Limb (tissue), 2 donors: ENCODE data around the gene PTPN14.

Experiments
- DNase-seq, 2 donors: peaks; one replicate each; pipeline ENCODE4 v3.0.0-alpha.2; 2016; ENCODE audit errors: extremely low spot score in 2 of 2

The PTPN14 gene

DNA sequence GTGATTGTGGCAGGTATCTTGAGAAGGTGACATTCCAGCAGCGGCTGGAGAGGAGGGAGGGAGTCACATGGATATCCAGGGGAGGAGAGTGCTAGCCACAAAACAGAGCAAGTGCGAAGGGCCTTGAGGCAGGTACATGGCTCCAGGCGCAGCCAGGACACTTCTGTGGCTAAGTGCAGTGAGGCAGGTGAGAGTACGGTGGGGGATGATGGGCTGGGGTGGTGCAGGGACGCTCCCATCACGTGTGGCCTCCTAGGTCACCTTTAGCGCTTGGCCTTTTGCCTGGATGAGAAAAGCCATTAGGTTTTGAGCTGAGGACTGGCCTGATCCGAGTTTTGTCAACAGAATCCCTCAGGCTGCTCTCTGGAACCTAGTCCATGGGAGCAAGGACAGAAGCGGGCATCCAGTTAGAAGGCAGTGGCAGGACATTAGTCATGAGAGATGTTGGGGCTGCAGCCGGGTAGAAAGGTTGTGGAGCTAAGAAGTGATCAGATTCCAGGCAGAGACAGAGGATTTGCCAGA is 238.8 kb downstream of the PTPN14 start:
- DNase-seq, result no peak

DNA sequence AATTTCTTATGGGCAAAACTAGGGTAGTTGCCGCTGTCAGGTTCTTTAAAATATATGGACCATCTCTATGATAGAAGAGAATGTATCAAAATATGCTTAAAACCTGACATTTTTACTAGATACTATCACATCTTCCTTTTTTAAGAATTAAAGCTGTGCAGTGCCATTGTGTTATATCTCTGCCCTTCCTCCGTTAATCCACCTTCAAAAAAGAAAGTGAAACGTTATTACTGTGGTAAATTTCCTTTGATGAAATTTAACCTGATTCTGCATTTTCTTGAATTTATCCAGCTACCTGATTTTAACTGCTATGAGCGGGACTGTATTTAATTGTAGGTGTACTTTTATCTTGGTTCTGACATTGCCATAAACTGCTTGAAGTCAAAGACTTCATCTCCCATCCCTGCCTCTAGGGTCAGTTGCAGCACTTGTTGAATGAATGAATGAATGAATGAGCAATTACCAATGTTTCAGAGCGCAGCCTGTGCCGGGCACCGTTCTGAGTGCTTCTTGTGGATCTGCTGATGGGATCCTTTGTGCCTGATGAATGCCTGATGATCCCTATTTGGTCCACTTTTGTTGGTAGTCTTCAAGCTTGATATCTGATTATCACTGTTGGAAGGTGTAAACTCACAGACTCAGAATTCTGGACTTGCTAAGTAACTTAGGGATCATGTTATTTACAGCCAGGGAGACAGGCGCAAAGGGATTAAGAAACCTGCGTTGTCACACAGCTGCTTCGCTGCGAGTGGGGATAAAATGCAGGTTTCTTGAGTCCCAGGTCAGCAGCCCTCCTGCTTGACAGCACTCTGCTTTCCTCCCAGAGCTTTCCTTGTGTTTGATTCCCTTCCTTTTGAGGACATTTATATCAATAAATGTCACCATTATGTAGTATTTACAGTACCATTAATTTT is 240.4 kb downstream of the PTPN14 start:
- no peak for DNase-seq

DNA sequence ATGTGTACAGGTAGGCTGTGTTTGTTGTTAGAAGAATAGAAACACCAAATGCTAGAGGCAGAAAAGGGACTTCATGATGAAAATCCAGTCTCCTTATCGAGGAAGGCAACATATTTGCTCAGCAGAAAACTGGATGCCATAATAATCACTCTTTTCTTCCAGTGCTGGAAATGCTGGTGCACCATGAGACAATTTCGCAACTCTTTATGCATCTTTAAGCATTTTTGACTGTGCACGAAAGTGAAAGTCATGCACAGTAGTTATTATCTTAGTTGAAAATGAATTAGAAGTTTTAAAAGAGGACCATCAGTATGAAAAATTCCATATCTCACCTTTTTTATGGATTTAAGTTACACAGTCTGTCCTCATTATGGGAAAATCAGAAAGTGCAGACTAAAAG is 241.4 kb downstream of the PTPN14 start:
- no peak for DNase-seq

DNA sequence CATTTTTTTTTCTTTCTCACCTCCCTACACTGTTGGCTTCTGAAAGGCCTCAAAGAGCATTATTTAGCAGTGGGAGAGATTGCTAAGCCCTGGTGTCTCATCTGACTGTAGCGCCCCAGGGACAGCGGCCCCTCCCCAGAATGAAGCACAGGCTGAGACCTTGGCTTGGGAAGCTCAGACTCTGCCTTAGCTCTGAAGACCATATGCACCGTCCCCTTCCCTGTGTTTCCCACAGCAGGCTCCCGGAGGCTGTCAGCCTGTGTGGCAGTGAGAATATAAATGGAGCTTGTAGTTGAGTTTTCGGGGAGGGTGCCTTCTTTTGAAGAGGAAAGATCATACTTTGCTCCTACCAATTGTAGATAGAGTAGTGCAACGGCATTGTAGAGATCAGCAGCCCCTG is 245.1 kb downstream of the PTPN14 start:
- no peak for DNase-seq

DNA sequence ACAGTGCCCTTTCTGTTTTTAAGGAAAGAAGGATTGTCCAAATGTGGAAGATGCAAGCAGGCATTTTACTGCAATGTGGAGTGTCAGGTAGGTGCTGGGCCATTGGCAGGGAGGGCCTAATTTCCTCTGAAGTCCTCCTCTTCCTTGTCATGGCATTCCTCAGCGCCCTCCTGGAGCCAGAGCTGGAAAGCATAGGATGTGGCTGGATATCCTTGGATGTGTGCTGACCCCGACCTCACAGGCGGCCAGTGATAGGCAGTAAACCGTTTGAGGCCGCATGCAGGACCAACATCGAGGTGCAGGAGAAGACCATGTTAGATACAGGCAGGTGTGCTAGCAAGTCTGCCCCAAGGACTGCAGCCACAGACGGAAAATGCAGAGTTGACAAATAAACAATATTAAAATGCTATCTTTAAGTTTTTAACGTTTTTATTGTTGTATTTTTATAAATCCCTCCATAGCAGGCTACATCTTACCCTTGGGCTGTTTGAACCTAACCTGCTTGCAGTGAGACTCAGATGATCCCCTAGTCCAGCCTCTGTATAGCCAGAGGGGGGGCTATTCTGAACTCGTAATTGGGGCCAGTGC is 246.1 kb downstream of the PTPN14 start:
- DNase-seq, result no peak

DNA sequence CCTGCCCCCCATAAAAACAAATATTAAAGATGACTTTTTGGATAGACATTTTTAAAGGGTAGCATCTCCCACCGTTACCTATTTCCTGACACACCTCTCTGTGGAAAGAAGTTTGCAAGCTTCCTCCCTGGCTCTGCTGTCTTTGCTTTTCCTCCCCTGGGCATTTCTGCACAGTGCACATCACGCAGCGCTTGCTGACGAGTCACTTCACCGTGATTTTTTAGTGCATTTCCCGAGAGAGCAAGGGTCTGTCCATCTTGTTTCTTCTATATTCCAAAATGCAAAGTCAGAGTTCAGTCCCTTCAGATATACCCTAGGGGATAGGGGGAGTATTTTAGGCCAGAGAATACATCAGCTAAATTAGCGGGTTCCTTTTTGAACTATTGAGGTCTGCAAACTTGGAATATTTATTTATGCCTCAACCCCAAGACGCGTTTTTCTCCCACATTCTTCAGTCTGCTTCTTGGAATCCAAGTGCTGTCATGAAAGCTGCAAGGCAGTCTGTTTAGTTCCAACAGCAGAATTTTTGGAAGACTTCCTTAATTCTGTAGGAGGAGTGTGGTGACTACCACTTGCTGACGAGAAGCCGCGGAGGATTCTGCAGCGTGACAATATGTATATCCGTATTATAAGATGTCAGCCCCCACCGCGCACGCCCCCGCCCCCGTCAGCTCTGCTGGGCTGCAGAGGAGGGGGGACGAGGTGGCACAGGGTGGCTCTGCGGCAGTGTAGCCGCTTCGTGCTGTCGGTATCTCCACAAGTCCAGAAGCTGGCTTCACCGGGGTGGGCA is 248.1 kb downstream of the PTPN14 start:
- no peak for DNase-seq

DNA sequence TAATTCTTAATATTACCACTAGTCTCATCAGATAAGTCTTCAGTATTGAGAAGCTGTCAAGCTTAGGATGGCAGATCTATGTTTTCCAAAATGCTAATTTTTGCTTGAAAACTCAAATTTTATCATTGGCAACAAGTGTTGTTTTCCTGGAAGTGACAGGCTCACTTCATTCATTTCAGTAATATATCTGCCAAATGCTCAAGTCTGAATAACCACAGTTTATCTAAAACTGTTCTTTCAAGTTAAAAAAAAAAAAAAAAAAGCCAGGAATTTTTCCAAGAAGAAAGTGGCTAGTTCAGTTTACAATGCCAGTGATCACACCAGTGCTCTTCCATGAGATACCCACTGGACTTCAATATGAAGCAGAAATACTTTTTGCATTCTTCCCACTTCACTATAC is 249.9 kb downstream of the PTPN14 start:
- DNase-seq, result no peak

DNA sequence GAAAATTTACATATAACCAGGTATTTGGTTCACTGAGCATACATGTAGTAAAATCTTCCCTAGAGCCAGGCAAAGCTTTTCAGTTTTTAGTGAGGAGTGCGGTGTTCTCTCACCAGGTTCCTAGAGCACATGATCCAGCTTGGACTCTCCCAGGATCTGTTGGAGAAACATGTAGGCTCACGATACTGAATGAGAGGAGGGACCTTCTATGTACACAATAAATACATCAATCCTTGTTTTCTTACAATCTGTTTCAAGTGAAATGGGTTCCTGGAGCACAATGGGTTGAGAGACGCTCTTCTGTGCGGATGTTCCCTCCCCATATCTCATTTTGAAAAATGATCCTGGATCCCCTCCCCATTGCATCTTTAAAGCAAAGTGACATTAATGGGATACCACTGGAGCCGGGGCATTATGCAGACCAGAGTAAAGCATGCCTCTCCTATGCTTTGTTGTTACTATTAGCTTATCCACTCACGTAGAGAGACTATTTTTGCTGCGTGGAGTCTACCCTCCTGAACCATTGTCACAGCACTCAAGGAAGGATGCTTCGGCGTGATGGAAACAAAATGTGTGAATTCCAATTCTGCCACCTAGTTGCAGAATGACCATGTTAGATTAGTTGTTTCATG is 251.1 kb downstream of the PTPN14 start:
- no peak for DNase-seq
